Neuronal stem cell (in vitro differentiated cells): ENCODE data around the gene MTFMT.

ENCODE experiments used
- DNase-seq: peaks from one replicate; pipeline ENCODE4 v3.0.0-alpha.2; 2013; ENCODE audit warnings: low spot score
- H2AFZ ChIP-seq: one replicate; pipeline ENCODE4 v1.6.1; 2013; ENCODE audit warnings: mild to moderate bottlenecking, low read length, inconsistent platforms
- H2AK5ac ChIP-seq: 2 replicates; pipeline ENCODE4 v1.6.1; 2013; ENCODE audit warnings: low read depth, mild to moderate bottlenecking, inconsistent platforms, low read length, moderate library complexity, mixed read lengths
- H2BK120ac ChIP-seq: 2 replicates; pipeline ENCODE4 v1.6.1; 2013; ENCODE audit warnings: low read depth, mild to moderate bottlenecking, inconsistent platforms, low read length, moderate library complexity, mixed read lengths
- H2BK12ac ChIP-seq: one replicate; pipeline ENCODE4 v1.6.1; 2013; ENCODE audit warnings: low read length, inconsistent platforms
- H2BK15ac ChIP-seq: 2 replicates; pipeline ENCODE4 v1.6.1; 2013; ENCODE audit warnings: mild to moderate bottlenecking, low read length, inconsistent platforms, mixed read lengths
- H2BK5ac ChIP-seq: one replicate; pipeline ENCODE4 v1.6.1; 2013; ENCODE audit warnings: inconsistent platforms, mild to moderate bottlenecking, low read length, moderate library complexity
- H3K14ac ChIP-seq: one replicate; pipeline ENCODE4 v1.6.1; 2013; ENCODE audit warnings: low read length, inconsistent platforms
- H3K18ac ChIP-seq: 2 replicates; pipeline ENCODE4 v1.6.1; 2013; ENCODE audit warnings: low read length, inconsistent platforms
- H3K23ac ChIP-seq: 2 replicates; pipeline ENCODE4 v1.6.1; 2013; ENCODE audit warnings: low read depth, mild to moderate bottlenecking, mixed read lengths, low read length, inconsistent platforms; ENCODE audit not compliant: poor library complexity
- H3K27ac ChIP-seq: replicated peaks from 3 replicates; pipeline ENCODE4 v1.5.1; 2013; ENCODE audit warnings: low read length, inconsistent platforms
- H3K27me3 ChIP-seq, 3 experiments: 2 replicates each; pipeline ENCODE4 v1.6.1; 2013; ENCODE audit warnings: low read length in 3 of 3, mild to moderate bottlenecking in 2 of 3, inconsistent platforms in 1 of 3, low read depth in 1 of 3, mixed read lengths in 1 of 3, moderate library complexity in 1 of 3; ENCODE audit not compliant: control insufficient read depth in 3 of 3, insufficient read depth in 3 of 3
- H3K36me3 ChIP-seq, 2 donors: replicated peaks in 1 of 2; 2 replicates each; pipeline ENCODE4 v1.6.1; 2013; ENCODE audit warnings: low read length in 2 of 2; ENCODE audit not compliant: control insufficient read depth in 2 of 2, insufficient read depth in 2 of 2
- H3K4ac ChIP-seq: 2 replicates; pipeline ENCODE4 v1.6.1; 2013; ENCODE audit warnings: inconsistent platforms, mild to moderate bottlenecking, low read length, moderate library complexity
- H3K4me1 ChIP-seq, 2 donors: 1 replicate in 1 of 2; 2 replicates in 1 of 2; pipeline ENCODE4 v1.6.1; 2013; ENCODE audit warnings: low read length in 2 of 2, low read depth in 1 of 2; ENCODE audit not compliant: control insufficient read depth in 2 of 2, insufficient read depth in 1 of 2
- H3K4me2 ChIP-seq: one replicate; pipeline ENCODE4 v1.6.1; 2013; ENCODE audit warnings: mild to moderate bottlenecking, low read length, inconsistent platforms; ENCODE audit not compliant: insufficient read depth, poor library complexity, severe bottlenecking
- H3K4me3 ChIP-seq, 2 donors: 2 replicates each; pipeline ENCODE4 v1.5.1; 2013; ENCODE audit warnings: low read length in 2 of 2, mild to moderate bottlenecking in 2 of 2, inconsistent platforms in 1 of 2, moderate library complexity in 1 of 2
- H3K79me1 ChIP-seq: one replicate; pipeline ENCODE4 v1.6.1; 2013; ENCODE audit warnings: low read depth, mild to moderate bottlenecking, inconsistent platforms, low read length, moderate library complexity
- H3K9ac ChIP-seq: one replicate; pipeline ENCODE4 v1.6.1; 2013; ENCODE audit warnings: mild to moderate bottlenecking, low read depth, low read length, inconsistent platforms; ENCODE audit not compliant: poor library complexity
- H3K9me3 ChIP-seq, 2 donors: replicated peaks in 1 of 2; 2 replicates each; pipeline versions ENCODE3 to v1.6.1; 2013; ENCODE audit warnings: low read length in 2 of 2, mild to moderate bottlenecking in 2 of 2, inconsistent platforms in 1 of 2, low read depth in 1 of 2, mixed read lengths in 1 of 2, moderate library complexity in 1 of 2; ENCODE audit not compliant: control insufficient read depth in 2 of 2, insufficient read depth in 1 of 2
- H4K8ac ChIP-seq: one replicate; pipeline ENCODE4 v1.6.1; 2013; ENCODE audit warnings: low read depth, mild to moderate bottlenecking, inconsistent platforms, low read length, moderate library complexity
- H4K91ac ChIP-seq: one replicate; pipeline ENCODE4 v1.6.1; 2013; ENCODE audit warnings: low read length, low read depth, mild to moderate bottlenecking, inconsistent platforms; ENCODE audit not compliant: poor library complexity
- WGBS, 2 donors: extraction: QIAGEN DNeasy Blood & Tissue Kit; methylation state at CpG; one replicate each; pipeline ENCODE4 v1.1.7; 2013; ENCODE audit warnings: missing lambda C conversion rate in 2 of 2, mixed read lengths in 1 of 2; ENCODE audit not compliant: insufficient read length in 2 of 2, insufficient replicate concordance in 1 of 2; ENCODE audit errors: extremely low coverage in 2 of 2; 5-methylcytosine and 5-hydroxymethylcytosine counted together

The MTFMT gene

DNA sequence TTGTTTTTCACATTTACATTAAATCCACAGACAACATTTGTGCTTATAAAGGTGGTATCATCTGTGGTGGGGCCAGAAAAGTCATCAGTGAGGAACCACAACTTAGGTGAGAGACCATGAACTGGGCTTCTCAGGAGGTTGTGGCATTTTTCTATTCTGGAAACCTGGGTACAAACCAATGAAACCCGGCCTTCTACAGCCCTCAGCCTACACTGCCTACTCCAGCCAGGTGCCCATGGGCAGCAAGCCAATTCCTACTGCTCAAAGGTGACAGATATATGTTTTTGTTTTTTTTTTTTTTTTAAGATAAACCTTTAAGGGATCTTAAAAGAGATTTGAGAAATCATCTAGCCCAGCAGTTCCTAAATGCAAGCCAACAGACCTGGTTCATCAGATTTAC, 60.0 kb downstream of the MTFMT start:
- Histone ChIP-seq H2BK120ac (no peak overlapping the region), H3K4me3 (no peak overlapping the region), H3K4me1 (no peaks in the 10 kb centered on the region), H3K9me3 (no peaks in the 10 kb centered on the region), H3K23ac (no peak overlapping the region), H3K79me1 (no peaks in the 10 kb centered on the region), H3K36me3 (peaks cover 20 to 83% of the 10 kb centered on the region in 2 donors), H3K18ac (no peak overlapping the region), H2BK12ac (no peak overlapping the region), H3K9ac (no peak overlapping the region), H3K4me2 (no peak overlapping the region), H3K4ac (no peak overlapping the region), H3K27me3 (no peaks in the 10 kb centered on the region), H4K91ac (no peak overlapping the region), H3K14ac (no peak overlapping the region), H2AK5ac (no peak overlapping the region), H2BK5ac (no peak overlapping the region), H4K8ac (no peak overlapping the region), H2BK15ac (no peak overlapping the region), H2AFZ (no peak overlapping the region), H3K27ac (no peak overlapping the region)
- no peak for DNase-seq
- no CpG with 5 or more reads among the region's 1 CpG for WGBS, 2 donors

DNA sequence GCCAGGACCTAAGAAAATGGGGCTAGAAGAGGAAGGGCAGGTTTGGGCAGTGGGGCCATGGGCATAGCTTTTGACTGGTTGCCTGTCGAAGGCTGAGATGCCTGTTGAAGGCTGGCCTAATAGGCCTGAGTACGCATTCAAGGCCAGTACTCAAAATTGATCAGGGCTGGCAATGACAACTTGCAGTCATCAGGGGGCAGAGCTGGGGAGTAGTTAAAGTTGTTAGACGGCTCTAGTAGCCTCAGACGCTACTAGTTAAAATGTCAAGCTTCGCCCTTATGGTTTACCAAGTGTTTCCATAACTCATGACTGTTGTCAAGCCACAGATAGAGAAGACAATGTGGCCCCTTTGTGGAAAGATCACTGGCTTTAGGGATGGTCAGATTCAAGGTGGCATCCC, 68.4 kb downstream of the MTFMT start:
- H3K4me2 ChIP-seq = no peak overlapping the region
- H3K79me1 ChIP-seq = no peaks in the 10 kb centered on the region
- no peaks in the 10 kb centered on the region for H3K9me3 ChIP-seq
- H3K4me3 ChIP-seq = no peak overlapping the region
- no peak overlapping the region for H3K4ac ChIP-seq
- WGBS, 2 donors = no CpG with 5 or more reads among the region's 5 CpGs
- no peak overlapping the region for H2BK12ac ChIP-seq
- no peak overlapping the region for H2BK15ac ChIP-seq
- no peak overlapping the region for H2AK5ac ChIP-seq
- DNase-seq = no peak
- H2AFZ ChIP-seq = no peak overlapping the region
- no peak overlapping the region for H4K91ac ChIP-seq
- peaks cover 33 to 93% of the 10 kb centered on the region in 2 donors for H3K36me3 ChIP-seq
- no peaks in the 10 kb centered on the region for H3K27me3 ChIP-seq
- H4K8ac ChIP-seq = no peak overlapping the region
- no peak overlapping the region for H3K18ac ChIP-seq
- H3K9ac ChIP-seq = no peak overlapping the region
- H2BK120ac ChIP-seq = no peak overlapping the region
- H2BK5ac ChIP-seq = no peak overlapping the region
- no peak overlapping the region for H3K23ac ChIP-seq
- no peaks in the 10 kb centered on the region for H3K4me1 ChIP-seq
- no peak overlapping the region for H3K27ac ChIP-seq
- no peak overlapping the region for H3K14ac ChIP-seq

DNA sequence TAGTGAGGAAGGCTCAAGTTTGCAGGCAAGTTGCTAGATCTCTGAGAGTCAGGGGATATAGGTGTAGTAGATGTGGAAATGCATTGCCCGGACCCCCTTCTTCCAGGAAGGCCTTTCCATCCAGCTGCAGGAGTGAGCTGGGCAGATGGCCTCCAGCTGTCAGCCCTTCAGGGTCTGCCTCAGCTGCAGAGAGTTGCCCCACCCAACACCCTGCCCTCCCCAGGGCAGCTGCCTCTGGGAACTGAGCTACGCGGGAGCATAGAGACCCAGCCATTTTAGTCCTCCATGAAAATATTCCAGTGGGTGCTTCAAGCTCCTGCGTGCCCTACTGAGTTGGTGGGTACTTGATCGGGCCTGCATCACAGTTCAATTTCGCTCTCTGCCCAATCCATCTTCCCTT, 69.3 kb downstream of the MTFMT start:
- no peak overlapping the region for H3K4me3 ChIP-seq
- H3K4me1 ChIP-seq = no peaks in the 10 kb centered on the region
- DNase-seq = no peak
- peaks cover 35 to 95% of the 10 kb centered on the region in 2 donors for H3K36me3 ChIP-seq
- H2BK15ac ChIP-seq = no peak overlapping the region
- no peak overlapping the region for H3K4ac ChIP-seq
- H3K9me3 ChIP-seq = peaks cover 2 to 4% of the 10 kb centered on the region in 2 donors
- no peak overlapping the region for H3K18ac ChIP-seq
- H2BK5ac ChIP-seq = no peak overlapping the region
- no peak overlapping the region for H4K8ac ChIP-seq
- H2BK120ac ChIP-seq = no peak overlapping the region
- no peak overlapping the region for H3K27ac ChIP-seq
- H2BK12ac ChIP-seq = no peak overlapping the region
- no peak overlapping the region for H3K14ac ChIP-seq
- H4K91ac ChIP-seq = no peak overlapping the region
- no peak overlapping the region for H2AFZ ChIP-seq
- H3K27me3 ChIP-seq = no peaks in the 10 kb centered on the region
- H2AK5ac ChIP-seq = no peak overlapping the region
- H3K4me2 ChIP-seq = no peak overlapping the region
- no peak overlapping the region for H3K23ac ChIP-seq
- no peak overlapping the region for H3K9ac ChIP-seq
- no CpG with 5 or more reads among the region's 6 CpGs for WGBS, 2 donors
- no peaks in the 10 kb centered on the region for H3K79me1 ChIP-seq

DNA sequence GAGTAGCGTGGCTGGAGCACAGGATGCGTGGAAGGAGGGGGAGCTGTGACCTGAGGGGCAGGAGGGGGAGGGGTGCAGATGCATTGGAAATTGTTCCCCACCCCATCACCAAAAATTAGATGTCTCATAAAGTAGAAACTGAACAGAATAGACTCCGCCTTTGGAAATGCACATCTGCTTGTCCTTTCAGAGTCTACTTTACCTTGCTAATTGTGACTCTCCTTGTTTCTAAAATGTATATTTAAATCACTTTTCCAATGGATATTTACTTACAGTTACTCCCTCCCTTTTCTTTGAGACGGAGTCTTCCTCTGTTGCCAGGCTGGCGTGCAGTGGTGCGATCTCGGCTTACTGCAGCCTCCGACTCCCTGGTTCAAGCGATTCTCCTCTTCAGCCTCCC, 70.3 kb downstream of the MTFMT start:
- H3K4me2 ChIP-seq = no peak overlapping the region
- H3K14ac ChIP-seq = no peak overlapping the region
- no CpG with 5 or more reads among the region's 9 CpGs for WGBS, 2 donors
- H3K9me3 ChIP-seq = peaks cover 2 to 5% of the 10 kb centered on the region in 2 donors
- no peak overlapping the region for H2BK120ac ChIP-seq
- H3K23ac ChIP-seq = no peak overlapping the region
- no peak overlapping the region for H2BK5ac ChIP-seq
- no peak overlapping the region for H4K91ac ChIP-seq
- H3K18ac ChIP-seq = no peak overlapping the region
- no peaks in the 10 kb centered on the region for H3K4me1 ChIP-seq
- no peak overlapping the region for H2BK12ac ChIP-seq
- H3K4ac ChIP-seq = no peak overlapping the region
- H3K27ac ChIP-seq = no peak overlapping the region
- H3K27me3 ChIP-seq = no peaks in the 10 kb centered on the region
- H3K9ac ChIP-seq = no peak overlapping the region
- H2AK5ac ChIP-seq = no peak overlapping the region
- no peak overlapping the region for H3K4me3 ChIP-seq
- no peak for DNase-seq
- H2BK15ac ChIP-seq = no peak overlapping the region
- H4K8ac ChIP-seq = no peak overlapping the region
- H3K79me1 ChIP-seq = no peaks in the 10 kb centered on the region
- H2AFZ ChIP-seq = no peak overlapping the region
- peaks cover 29 to 86% of the 10 kb centered on the region in 2 donors for H3K36me3 ChIP-seq
